ENCODE measurements around the gene UBASH3B. TPM values are rescaled to one million over a fixed set of nuclear protein-coding genes. Genes with fewer than 3 reads are reported as not detected.

Gene UBASH3B
- total and polyA plus RNA-seq, 7 donors = 1.4 to 17.5 (median 8.5) TPM

GRCh38 chr11:122745111-122745510 is 89.6 kb downstream of the UBASH3B start:
- TF ChIP-seq CTCF (IDR thresholded peaks at IDR 0.05) = no peak
- Histone ChIP-seq H3K4me1 (no peaks in the 10 kb centered on the region), H3K27ac (no peak overlapping the region), H3K27me3 (ENCODE audit: insufficient read depth in 3 of 3, low read length in 2 of 3) (no peaks in the 10 kb centered on the region), H3K36me3 (ENCODE audit: insufficient read depth in 1 of 2, low read depth in 1 of 2) (no peaks in the 10 kb centered on the region), H3K9me3 (no peaks in the 10 kb centered on the region), H3K4me3 (no peak overlapping the region)
- WGBS, 3 donors = 86 to 95% (median 89%) methylated on average over 2 of the region's 2 CpGs
- intact Hi-C loops (cut with DNase I) = no loop called here
- DNase-seq (no peak), ATAC-seq (no peak)

- H3K27me3 ChIP-seq (ENCODE audit: insufficient read depth in 3 of 3, low read length in 2 of 3) = no peaks in the 10 kb centered on the region
- intact Hi-C loops (cut with DNase I) = no loop called here
- ATAC-seq = no peak
- TF ChIP-seq CTCF (IDR thresholded peaks at IDR 0.05) = no peak
- H3K9me3 ChIP-seq = no peaks in the 10 kb centered on the region
- H3K4me3 ChIP-seq = no peak overlapping the region
- no peak overlapping the region for H3K27ac ChIP-seq
- 84 to 91% (median 89%) methylated on average over 13 of the region's 13 CpGs for WGBS, 3 donors
- H3K4me1 ChIP-seq = no peaks in the 10 kb centered on the region
- DNase-seq = no peak
- no peaks in the 10 kb centered on the region for H3K36me3 ChIP-seq (ENCODE audit: insufficient read depth in 1 of 2, low read depth in 1 of 2)
Observed at GRCh38 chr11:122746050-122746478, 90.5 kb downstream of the UBASH3B start.

GRCh38 chr11:122746611-122747244 is 91.2 kb downstream of the UBASH3B start:
- intact Hi-C loops (cut with DNase I) = no loop called here
- no peak for ATAC-seq
- Histone ChIP-seq H3K4me1 (no peaks in the 10 kb centered on the region), H3K4me3 (no peak overlapping the region), H3K27me3 (ENCODE audit: insufficient read depth in 3 of 3, low read length in 2 of 3) (no peaks in the 10 kb centered on the region), H3K27ac (no peak overlapping the region), H3K9me3 (no peaks in the 10 kb centered on the region), H3K36me3 (ENCODE audit: insufficient read depth in 1 of 2, low read depth in 1 of 2) (no peaks in the 10 kb centered on the region)
- TF ChIP-seq CTCF (IDR thresholded peaks at IDR 0.05) = no peak
- no peak for DNase-seq
- WGBS, 3 donors = 63 to 72% (median 65%) methylated on average over 8 of the region's 8 CpGs

GRCh38 chr11:122747351-122747781 is 91.8 kb downstream of the UBASH3B start:
- Histone ChIP-seq H3K27me3 (ENCODE audit: insufficient read depth in 3 of 3, low read length in 2 of 3) (no peaks in the 10 kb centered on the region), H3K9me3 (no peaks in the 10 kb centered on the region), H3K36me3 (ENCODE audit: insufficient read depth in 1 of 2, low read depth in 1 of 2) (no peaks in the 10 kb centered on the region), H3K4me1 (no peaks in the 10 kb centered on the region), H3K4me3 (no peak overlapping the region), H3K27ac (no peak overlapping the region)
- no peak for TF ChIP-seq CTCF (IDR thresholded peaks at IDR 0.05)
- ATAC-seq = no peak
- WGBS, 3 donors = 48 to 49% (median 48%) methylated on average over 5 of the region's 5 CpGs
- DNase-seq = no peak
- intact Hi-C loops (cut with DNase I) = no loop called here
